Mesenchymal stem cell (in vitro differentiated cells and primary cell): ENCODE measurements around the gene PRKD1.

ENCODE experiments used
- DNase-seq: peaks from one replicate; pipeline ENCODE4 v3.0.0-alpha.2; 2013
- H2AFZ ChIP-seq: one replicate; pipeline ENCODE4 v1.6.1; 2013; ENCODE audit warnings: low read depth, mild to moderate bottlenecking, control low read depth, inconsistent platforms, low read length, moderate library complexity
- H2AK5ac ChIP-seq: 2 replicates; pipeline ENCODE4 v1.6.1; 2013; ENCODE audit warnings: low read length, moderate library complexity, mild to moderate bottlenecking, inconsistent platforms; ENCODE audit not compliant: severe bottlenecking
- H2BK120ac ChIP-seq: one replicate; pipeline ENCODE4 v1.6.1; 2013; ENCODE audit warnings: low read depth, mild to moderate bottlenecking, inconsistent platforms, low read length, moderate library complexity
- H2BK12ac ChIP-seq, 2 experiments: one replicate each; pipeline ENCODE4 v1.6.1; 2013; ENCODE audit warnings: inconsistent platforms in 2 of 2, low read length in 2 of 2, mild to moderate bottlenecking in 2 of 2, moderate library complexity in 2 of 2, control low read depth in 1 of 2
- H2BK15ac ChIP-seq: one replicate; pipeline ENCODE4 v1.6.1; 2013; ENCODE audit warnings: mild to moderate bottlenecking, low read depth, inconsistent platforms; ENCODE audit not compliant: poor library complexity, severe bottlenecking
- H2BK5ac ChIP-seq: 2 replicates; pipeline ENCODE4 v1.6.1; 2013; ENCODE audit warnings: low read depth, mild to moderate bottlenecking, low read length, control low read depth, inconsistent platforms; ENCODE audit not compliant: poor library complexity, severe bottlenecking
- H3K14ac ChIP-seq, 2 experiments: one replicate each; pipeline ENCODE4 v1.6.1; 2013; ENCODE audit warnings: inconsistent platforms in 2 of 2, low read length in 2 of 2, control low read depth in 1 of 2, mild to moderate bottlenecking in 1 of 2, moderate library complexity in 1 of 2
- H3K18ac ChIP-seq, 2 experiments: one replicate each; pipeline ENCODE4 v1.6.1; 2013; ENCODE audit warnings: inconsistent platforms in 2 of 2, low read length in 2 of 2, control low read depth in 1 of 2, low read depth in 1 of 2, mild to moderate bottlenecking in 1 of 2
- H3K23ac ChIP-seq, 2 experiments: one replicate each; pipeline ENCODE4 v1.6.1; 2013; ENCODE audit warnings: inconsistent platforms in 2 of 2, low read length in 2 of 2, mild to moderate bottlenecking in 2 of 2, moderate library complexity in 2 of 2, control low read depth in 1 of 2
- H3K27ac ChIP-seq: 2 replicates; pipeline ENCODE4 v1.5.1; 2013; ENCODE audit warnings: mild to moderate bottlenecking, moderate library complexity, low read length, control low read depth, inconsistent platforms; ENCODE audit not compliant: poor library complexity, severe bottlenecking
- H3K27me3 ChIP-seq, 2 experiments: 2 replicates each; pipeline versions ENCODE4 v1.6.1 to v1.7.0; 2013; ENCODE audit warnings: low read length in 2 of 2, mild to moderate bottlenecking in 2 of 2, moderate library complexity in 2 of 2, control low read depth in 1 of 2, inconsistent platforms in 1 of 2; ENCODE audit not compliant: control insufficient read depth in 1 of 2, insufficient read depth in 1 of 2
- H3K36me3 ChIP-seq, 2 experiments: 2 replicates each; pipeline versions ENCODE4 v1.6.1 to v1.7.0; 2013; ENCODE audit warnings: low read length in 2 of 2, control low read depth in 1 of 2, inconsistent platforms in 1 of 2, low read depth in 1 of 2, mild to moderate bottlenecking in 1 of 2; ENCODE audit not compliant: insufficient read depth in 2 of 2, control insufficient read depth in 1 of 2
- H3K4ac ChIP-seq, 2 experiments: one replicate each; pipeline ENCODE4 v1.6.1; 2013; ENCODE audit warnings: inconsistent platforms in 2 of 2, low read length in 2 of 2, mild to moderate bottlenecking in 2 of 2, moderate library complexity in 2 of 2, control low read depth in 1 of 2, low read depth in 1 of 2
- H3K4me1 ChIP-seq: 2 replicates; pipeline ENCODE4 v1.6.1; 2013; ENCODE audit warnings: low read depth, low read length, control low read depth; ENCODE audit not compliant: control insufficient read depth, insufficient read depth
- H3K4me2 ChIP-seq: 2 replicates; pipeline ENCODE4 v1.6.1; 2013; ENCODE audit warnings: low read length, mild to moderate bottlenecking, inconsistent platforms; ENCODE audit not compliant: poor library complexity, severe bottlenecking
- H3K4me3 ChIP-seq, 2 experiments: 2 replicates each; pipeline versions ENCODE4 v1.5.1 to v1.7.0; 2013; ENCODE audit warnings: low read length in 2 of 2, mild to moderate bottlenecking in 2 of 2, control low read depth in 1 of 2, low read depth in 1 of 2; ENCODE audit not compliant: insufficient read depth in 1 of 2
- H3K79me1 ChIP-seq: replicated peaks from 2 replicates; pipeline ENCODE4 v1.6.1; 2013; ENCODE audit warnings: mild to moderate bottlenecking, control low read depth, low read length, inconsistent platforms; ENCODE audit not compliant: poor library complexity, severe bottlenecking
- H3K9ac ChIP-seq: 2 replicates; pipeline ENCODE4 v1.7.0; 2013; ENCODE audit warnings: mild to moderate bottlenecking, low read length, moderate library complexity
- H3K9me3 ChIP-seq: 2 replicates; pipeline ENCODE4 v1.7.0; 2013; ENCODE audit warnings: mild to moderate bottlenecking, low read length; ENCODE audit not compliant: control insufficient read depth
- H4K8ac ChIP-seq: one replicate; pipeline ENCODE4 v1.6.1; 2013; ENCODE audit warnings: inconsistent platforms, mild to moderate bottlenecking, low read length, moderate library complexity
- H4K91ac ChIP-seq: one replicate; pipeline ENCODE4 v1.6.1; 2013; ENCODE audit warnings: mild to moderate bottlenecking, low read length, inconsistent platforms
- WGBS: methylation state at CpG from one replicate; pipeline ENCODE4 v1.1.7; 2013; ENCODE audit warnings: mixed read lengths; 5-methylcytosine and 5-hydroxymethylcytosine counted together

Gene PRKD1

DNA sequence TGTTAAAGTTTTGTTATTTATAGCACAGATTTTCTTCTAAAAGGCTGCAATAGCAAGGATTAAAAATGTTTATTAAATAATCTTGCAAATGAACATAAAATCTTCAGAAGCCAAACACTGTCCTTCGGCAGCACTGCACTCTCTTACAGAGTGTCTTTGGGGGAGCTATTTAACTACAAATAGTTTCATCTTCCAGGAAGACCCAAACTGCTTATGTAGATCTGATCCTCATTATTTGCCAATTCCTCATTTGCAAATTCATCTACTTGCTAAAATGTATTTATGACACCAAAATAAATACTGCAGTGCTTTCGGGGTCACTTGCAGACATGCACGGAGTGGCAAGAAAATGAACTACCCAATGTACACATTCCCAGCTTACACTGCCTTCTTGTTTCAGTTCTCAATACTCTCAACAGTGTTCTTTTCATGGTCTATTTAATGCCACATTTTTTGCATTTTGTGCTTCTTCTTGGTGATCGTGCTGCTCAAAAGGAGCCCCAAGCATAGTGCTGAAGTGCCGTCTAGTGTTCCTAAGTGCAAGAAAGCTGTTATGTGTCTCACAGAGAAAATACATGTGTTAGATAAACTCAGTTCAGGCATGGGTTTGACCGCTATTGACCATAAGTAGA lies 128.1 kb downstream of the PRKD1 start:
- H3K4me1 ChIP-seq = no peaks in the 10 kb centered on the region
- no peak overlapping the region for H4K91ac ChIP-seq
- H3K9me3 ChIP-seq = no peaks in the 10 kb centered on the region
- H2BK12ac ChIP-seq = no peak overlapping the region
- peaks cover 3% of the 10 kb centered on the region for H3K79me1 ChIP-seq
- no peak overlapping the region for H2BK15ac ChIP-seq
- no peak overlapping the region for H3K18ac ChIP-seq
- no peak overlapping the region for H2BK120ac ChIP-seq
- no peak overlapping the region for H2AK5ac ChIP-seq
- no peak overlapping the region for H3K4ac ChIP-seq
- H3K23ac ChIP-seq = no peak overlapping the region
- H4K8ac ChIP-seq = no peak overlapping the region
- no peak for DNase-seq
- no peak overlapping the region for H2BK5ac ChIP-seq
- no peaks in the 10 kb centered on the region for H3K36me3 ChIP-seq
- no peaks in the 10 kb centered on the region for H3K27me3 ChIP-seq
- 92% methylated on average over 6 of the region's 6 CpGs for WGBS
- no peak overlapping the region for H2AFZ ChIP-seq
- H3K4me2 ChIP-seq = no peak overlapping the region
- H3K4me3 ChIP-seq = no peak overlapping the region
- no peak overlapping the region for H3K27ac ChIP-seq
- no peak overlapping the region for H3K9ac ChIP-seq
- no peak overlapping the region for H3K14ac ChIP-seq

DNA sequence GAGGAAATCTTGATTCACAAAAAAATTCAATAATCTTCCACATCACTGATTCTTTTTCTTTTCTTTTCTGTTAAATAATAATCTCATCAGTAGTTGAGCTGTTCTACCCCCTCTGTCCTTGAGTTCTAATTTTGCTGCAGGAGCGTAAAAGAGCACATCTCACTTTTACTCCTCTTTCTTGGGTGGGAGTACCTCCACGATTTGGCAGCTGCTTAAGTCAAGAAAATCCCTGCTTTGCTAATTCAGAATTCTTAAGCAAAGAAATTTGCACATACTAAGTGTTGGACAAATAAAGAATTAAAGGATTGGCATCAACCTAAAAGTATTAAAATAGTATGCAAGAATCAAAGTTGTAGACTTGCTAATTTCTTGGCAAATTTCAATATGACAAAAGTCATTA lies 128.8 kb downstream of the PRKD1 start:
- Histone ChIP-seq H3K4me3 (no peak overlapping the region), H3K9ac (no peak overlapping the region), H3K36me3 (no peaks in the 10 kb centered on the region), H2AK5ac (no peak overlapping the region), H3K9me3 (no peaks in the 10 kb centered on the region), H3K4me2 (no peak overlapping the region), H3K4me1 (no peaks in the 10 kb centered on the region), H3K27ac (no peak overlapping the region), H2BK120ac (no peak overlapping the region), H4K8ac (no peak overlapping the region), H3K27me3 (no peaks in the 10 kb centered on the region), H3K18ac (no peak overlapping the region), H3K14ac (no peak overlapping the region), H3K23ac (no peak overlapping the region), H2BK5ac (no peak overlapping the region), H3K79me1 (peaks cover 3% of the 10 kb centered on the region), H2BK12ac (no peak overlapping the region), H3K4ac (no peak overlapping the region), H4K91ac (no peak overlapping the region), H2BK15ac (no peak overlapping the region), H2AFZ (no peak overlapping the region)
- whole genome bisulfite sequencing = 100% methylated on average over 1 of the region's 2 CpGs
- DNase-seq = no peak

DNA sequence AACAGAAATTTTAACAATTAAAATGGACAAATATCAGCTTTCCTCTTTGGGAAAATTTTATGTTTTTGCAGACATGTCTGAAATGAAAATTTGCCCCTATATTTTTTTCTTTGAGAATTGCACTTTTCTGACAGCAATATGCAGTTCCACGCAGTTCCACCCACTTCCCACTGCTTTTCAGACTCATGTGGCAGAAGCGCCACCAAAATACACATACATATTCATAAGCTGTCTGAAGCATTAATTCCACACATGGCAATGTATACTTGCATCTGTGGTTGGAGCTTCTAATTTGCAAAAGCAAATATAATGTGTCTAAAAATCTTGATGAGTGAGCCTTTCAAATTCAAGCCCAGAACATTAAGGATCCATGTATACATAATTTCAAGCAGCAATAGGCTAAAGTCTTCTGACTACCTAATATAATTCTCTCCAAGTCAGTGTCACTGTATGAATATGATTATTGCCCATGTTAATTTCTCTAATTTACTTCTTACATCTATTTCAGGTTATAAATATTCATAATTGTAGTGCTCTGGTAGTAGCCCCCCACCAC lies 129.5 kb downstream of the PRKD1 start:
- Histone ChIP-seq H2BK5ac (no peak overlapping the region), H2BK12ac (no peak overlapping the region), H2BK15ac (no peak overlapping the region), H2AK5ac (no peak overlapping the region), H3K4me2 (no peak overlapping the region), H3K36me3 (no peaks in the 10 kb centered on the region), H2AFZ (no peak overlapping the region), H3K14ac (no peak overlapping the region), H3K23ac (no peak overlapping the region), H3K9ac (no peak overlapping the region), H3K4ac (no peak overlapping the region), H3K4me1 (no peaks in the 10 kb centered on the region), H3K79me1 (peaks cover 3% of the 10 kb centered on the region), H4K91ac (no peak overlapping the region), H3K27ac (no peak overlapping the region), H3K27me3 (no peaks in the 10 kb centered on the region), H3K18ac (no peak overlapping the region), H3K9me3 (no peaks in the 10 kb centered on the region), H3K4me3 (no peak overlapping the region), H4K8ac (no peak overlapping the region), H2BK120ac (no peak overlapping the region)
- DNase-seq = no peak
- 93% methylated on average over 2 of the region's 2 CpGs for WGBS

DNA sequence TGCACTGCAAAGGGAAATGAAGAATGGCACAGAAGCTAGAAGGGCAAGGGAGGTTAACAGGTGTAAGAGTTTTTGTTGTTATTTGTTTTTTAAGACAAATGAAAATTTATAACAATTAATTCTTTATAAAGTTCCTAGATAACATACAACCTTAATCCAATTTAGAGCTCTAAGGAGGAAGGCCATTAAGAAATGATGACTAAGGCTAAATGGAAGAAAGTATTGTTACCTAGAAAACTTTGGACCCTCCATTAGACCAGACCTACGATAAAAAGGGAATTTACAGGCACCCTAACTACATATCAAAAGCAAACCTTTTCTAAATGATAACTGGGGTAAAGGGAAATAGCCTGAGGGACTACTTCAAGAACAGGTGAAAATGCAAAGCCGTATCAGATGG lies 130.8 kb downstream of the PRKD1 start:
- WGBS = 86% methylated on average over 1 of the region's 2 CpGs

More for the DNA sequence above, 130.8 kb downstream of the PRKD1 start:
- Histone ChIP-seq H3K36me3 (no peaks in the 10 kb centered on the region), H4K91ac (no peak overlapping the region), H3K9me3 (no peaks in the 10 kb centered on the region), H3K4me1 (no peaks in the 10 kb centered on the region), H3K79me1 (peaks cover 3% of the 10 kb centered on the region), H2AK5ac (no peak overlapping the region), H3K27me3 (no peaks in the 10 kb centered on the region), H3K23ac (no peak overlapping the region), H3K4me3 (no peak overlapping the region), H2BK12ac (no peak overlapping the region), H3K9ac (no peak overlapping the region), H3K14ac (no peak overlapping the region), H2AFZ (no peak overlapping the region), H3K4me2 (no peak overlapping the region), H3K18ac (no peak overlapping the region), H3K27ac (no peak overlapping the region), H2BK120ac (no peak overlapping the region), H3K4ac (no peak overlapping the region), H4K8ac (no peak overlapping the region), H2BK15ac (no peak overlapping the region), H2BK5ac (no peak overlapping the region)
- no peak for DNase-seq
